ENCODE data around the gene PLAGL1.

DNA sequence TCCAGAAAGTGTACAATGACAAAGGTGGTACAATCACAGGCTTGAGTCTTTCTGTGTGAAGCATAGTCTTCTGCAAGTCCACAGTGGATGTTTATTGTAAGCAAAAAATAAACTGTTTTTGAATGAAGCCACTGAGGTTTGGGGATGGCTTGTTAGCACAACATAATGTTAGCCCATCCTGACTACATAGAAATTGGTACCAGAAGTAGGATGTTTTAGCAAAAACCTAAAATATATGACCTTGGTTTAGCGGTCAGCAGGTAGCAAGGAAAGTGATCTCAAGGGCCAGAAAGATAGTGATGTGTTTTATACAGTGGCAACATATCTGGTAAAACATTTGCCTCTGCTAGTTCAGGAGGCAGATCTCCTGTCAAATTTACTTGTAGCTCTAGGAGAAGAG lies 15.8 kb downstream of the PLAGL1 start:
- no peak for TF ChIP-seq POLR2A (IDR thresholded peaks at IDR 0.05)
- TF ChIP-seq CTCF (IDR thresholded peaks at IDR 0.05): no peak
